ENCODE measurements around the gene AUNIP. TPM values are rescaled to one million over a fixed set of nuclear protein-coding genes. Genes with fewer than 3 reads are reported as not detected.

The AUNIP gene
- total and polyA plus RNA-seq, 2 experiments from 2014 or later: 20.9 to 21.9 TPM

DNA sequence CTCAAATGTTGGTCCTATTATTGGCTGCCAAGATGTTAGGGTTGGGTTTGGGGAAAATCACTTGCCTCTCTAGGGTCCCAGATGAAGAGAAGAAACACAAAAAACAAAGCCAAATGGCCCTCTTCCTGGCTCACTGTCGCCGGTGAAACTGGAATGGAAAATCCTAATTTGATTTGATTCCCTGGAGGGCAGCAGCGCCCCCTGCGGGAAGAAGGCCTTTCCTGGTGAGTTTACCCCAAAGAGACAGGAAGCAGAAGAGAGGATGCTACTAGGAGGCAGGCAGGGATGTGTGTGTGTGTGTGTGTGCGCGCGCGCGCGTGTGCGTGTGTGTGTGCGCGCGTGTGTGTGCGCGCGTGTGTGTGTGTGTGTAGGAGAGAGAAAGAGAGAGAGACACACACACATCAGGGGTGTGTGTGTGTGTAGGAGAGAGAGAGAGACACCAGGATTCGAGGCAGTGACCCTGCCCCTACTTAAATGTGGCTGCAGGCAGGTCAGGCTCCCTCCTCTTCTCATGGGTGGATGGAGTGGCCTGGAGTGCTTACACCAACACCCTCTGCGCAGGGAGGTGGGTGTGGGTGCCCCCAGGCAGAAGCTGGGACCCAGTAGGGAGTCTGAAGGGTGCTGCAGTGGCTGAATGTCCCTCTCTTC lies 62.3 kb downstream of the AUNIP start:
- H3K36me3 ChIP-seq (ENCODE audit: insufficient read depth): no peaks in the 10 kb centered on the region
- Mint-ChIP-seq H3K27ac (peak overlapping the region; percentile 16; the same call in 1 of the 2 replicates), H3K4me3 (peak overlapping the region; percentile 25), H3K4me1 (peaks cover 28% of the 10 kb centered on the region), H3K9me3 (no peaks in the 10 kb centered on the region), H3K36me3 (ENCODE audit: low read depth) (peaks cover 6% of the 10 kb centered on the region; the same call in 1 of the 3 replicates), H3K27me3 (ENCODE audit: insufficient read depth, low read depth, poor library complexity) (peaks cover 18% of the 10 kb centered on the region)
- H3K9me2 ChIP-seq (ENCODE audit: insufficient read depth): no peaks in the 10 kb centered on the region
- ATAC-seq (peak; percentile 48), DNase-seq (ENCODE audit: low spot score) (peak; percentile 95)
- H3K4me3 ChIP-seq: no peak overlapping the region
- peak overlapping the region; percentile 85 for H2AFZ ChIP-seq
- peaks cover 8% of the 10 kb centered on the region; the same call in 1 of the 2 replicates for H3F3A ChIP-seq (replicated peaks; ENCODE audit: low read depth)
- H3K79me2 ChIP-seq (replicated peaks; ENCODE audit: insufficient read depth): 0 out of 2 replicates have a peak, but pooled peaks cover 6% of the 10 kb centered on the region
- TF ChIP-seq, protein P1, sequence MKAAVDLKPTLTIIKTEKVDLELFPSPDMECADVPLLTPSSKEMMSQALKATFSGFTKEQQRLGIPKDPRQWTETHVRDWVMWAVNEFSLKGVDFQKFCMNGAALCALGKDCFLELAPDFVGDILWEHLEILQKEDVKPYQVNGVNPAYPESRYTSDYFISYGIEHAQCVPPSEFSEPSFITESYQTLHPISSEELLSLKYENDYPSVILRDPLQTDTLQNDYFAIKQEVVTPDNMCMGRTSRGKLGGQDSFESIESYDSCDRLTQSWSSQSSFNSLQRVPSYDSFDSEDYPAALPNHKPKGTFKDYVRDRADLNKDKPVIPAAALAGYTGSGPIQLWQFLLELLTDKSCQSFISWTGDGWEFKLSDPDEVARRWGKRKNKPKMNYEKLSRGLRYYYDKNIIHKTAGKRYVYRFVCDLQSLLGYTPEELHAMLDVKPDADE (IDR thresholded peaks at IDR 0.05): 0 out of 2 replicates have a peak, but pooled peaks have one; percentile 38
- TF ChIP-seq NANOG (IDR thresholded peaks at IDR 0.05; ENCODE audit: borderline replicate concordance) (no peak), STAT1 (IDR thresholded peaks at IDR 0.05; ENCODE audit: unreplicated experiment) (no peak), ZNF114 (CRISPR knock-in tag; IDR thresholded peaks at IDR 0.05) (no peak), CREB1 (CRISPR knock-in tag; IDR thresholded peaks at IDR 0.05; ENCODE audit: low read depth) (no peak), EZH2phosphoT487 (IDR thresholded peaks at IDR 0.05; ENCODE audit: unreplicated experiment) (no peak), EZH2 (IDR thresholded peaks at IDR 0.05; ENCODE audit: low read depth, unreplicated experiment) (no peak), ZNF331 (CRISPR knock-in tag; IDR thresholded peaks at IDR 0.05; ENCODE audit: low read depth) (no peak), JUNB (IDR thresholded peaks at IDR 0.05; ENCODE audit: unreplicated experiment) (no peak), POLR2AphosphoS5 (IDR thresholded peaks at IDR 0.05; ENCODE audit: low read depth) (no peak)
- TF ChIP-seq, protein P2, sequence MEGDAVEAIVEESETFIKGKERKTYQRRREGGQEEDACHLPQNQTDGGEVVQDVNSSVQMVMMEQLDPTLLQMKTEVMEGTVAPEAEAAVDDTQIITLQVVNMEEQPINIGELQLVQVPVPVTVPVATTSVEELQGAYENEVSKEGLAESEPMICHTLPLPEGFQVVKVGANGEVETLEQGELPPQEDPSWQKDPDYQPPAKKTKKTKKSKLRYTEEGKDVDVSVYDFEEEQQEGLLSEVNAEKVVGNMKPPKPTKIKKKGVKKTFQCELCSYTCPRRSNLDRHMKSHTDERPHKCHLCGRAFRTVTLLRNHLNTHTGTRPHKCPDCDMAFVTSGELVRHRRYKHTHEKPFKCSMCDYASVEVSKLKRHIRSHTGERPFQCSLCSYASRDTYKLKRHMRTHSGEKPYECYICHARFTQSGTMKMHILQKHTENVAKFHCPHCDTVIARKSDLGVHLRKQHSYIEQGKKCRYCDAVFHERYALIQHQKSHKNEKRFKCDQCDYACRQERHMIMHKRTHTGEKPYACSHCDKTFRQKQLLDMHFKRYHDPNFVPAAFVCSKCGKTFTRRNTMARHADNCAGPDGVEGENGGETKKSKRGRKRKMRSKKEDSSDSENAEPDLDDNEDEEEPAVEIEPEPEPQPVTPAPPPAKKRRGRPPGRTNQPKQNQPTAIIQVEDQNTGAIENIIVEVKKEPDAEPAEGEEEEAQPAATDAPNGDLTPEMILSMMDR (conservative IDR thresholded peaks at IDR 0.05; ENCODE audit: low read depth in 2 of 2): peak; percentile 88 to 93
- TF ChIP-seq, protein P3, sequence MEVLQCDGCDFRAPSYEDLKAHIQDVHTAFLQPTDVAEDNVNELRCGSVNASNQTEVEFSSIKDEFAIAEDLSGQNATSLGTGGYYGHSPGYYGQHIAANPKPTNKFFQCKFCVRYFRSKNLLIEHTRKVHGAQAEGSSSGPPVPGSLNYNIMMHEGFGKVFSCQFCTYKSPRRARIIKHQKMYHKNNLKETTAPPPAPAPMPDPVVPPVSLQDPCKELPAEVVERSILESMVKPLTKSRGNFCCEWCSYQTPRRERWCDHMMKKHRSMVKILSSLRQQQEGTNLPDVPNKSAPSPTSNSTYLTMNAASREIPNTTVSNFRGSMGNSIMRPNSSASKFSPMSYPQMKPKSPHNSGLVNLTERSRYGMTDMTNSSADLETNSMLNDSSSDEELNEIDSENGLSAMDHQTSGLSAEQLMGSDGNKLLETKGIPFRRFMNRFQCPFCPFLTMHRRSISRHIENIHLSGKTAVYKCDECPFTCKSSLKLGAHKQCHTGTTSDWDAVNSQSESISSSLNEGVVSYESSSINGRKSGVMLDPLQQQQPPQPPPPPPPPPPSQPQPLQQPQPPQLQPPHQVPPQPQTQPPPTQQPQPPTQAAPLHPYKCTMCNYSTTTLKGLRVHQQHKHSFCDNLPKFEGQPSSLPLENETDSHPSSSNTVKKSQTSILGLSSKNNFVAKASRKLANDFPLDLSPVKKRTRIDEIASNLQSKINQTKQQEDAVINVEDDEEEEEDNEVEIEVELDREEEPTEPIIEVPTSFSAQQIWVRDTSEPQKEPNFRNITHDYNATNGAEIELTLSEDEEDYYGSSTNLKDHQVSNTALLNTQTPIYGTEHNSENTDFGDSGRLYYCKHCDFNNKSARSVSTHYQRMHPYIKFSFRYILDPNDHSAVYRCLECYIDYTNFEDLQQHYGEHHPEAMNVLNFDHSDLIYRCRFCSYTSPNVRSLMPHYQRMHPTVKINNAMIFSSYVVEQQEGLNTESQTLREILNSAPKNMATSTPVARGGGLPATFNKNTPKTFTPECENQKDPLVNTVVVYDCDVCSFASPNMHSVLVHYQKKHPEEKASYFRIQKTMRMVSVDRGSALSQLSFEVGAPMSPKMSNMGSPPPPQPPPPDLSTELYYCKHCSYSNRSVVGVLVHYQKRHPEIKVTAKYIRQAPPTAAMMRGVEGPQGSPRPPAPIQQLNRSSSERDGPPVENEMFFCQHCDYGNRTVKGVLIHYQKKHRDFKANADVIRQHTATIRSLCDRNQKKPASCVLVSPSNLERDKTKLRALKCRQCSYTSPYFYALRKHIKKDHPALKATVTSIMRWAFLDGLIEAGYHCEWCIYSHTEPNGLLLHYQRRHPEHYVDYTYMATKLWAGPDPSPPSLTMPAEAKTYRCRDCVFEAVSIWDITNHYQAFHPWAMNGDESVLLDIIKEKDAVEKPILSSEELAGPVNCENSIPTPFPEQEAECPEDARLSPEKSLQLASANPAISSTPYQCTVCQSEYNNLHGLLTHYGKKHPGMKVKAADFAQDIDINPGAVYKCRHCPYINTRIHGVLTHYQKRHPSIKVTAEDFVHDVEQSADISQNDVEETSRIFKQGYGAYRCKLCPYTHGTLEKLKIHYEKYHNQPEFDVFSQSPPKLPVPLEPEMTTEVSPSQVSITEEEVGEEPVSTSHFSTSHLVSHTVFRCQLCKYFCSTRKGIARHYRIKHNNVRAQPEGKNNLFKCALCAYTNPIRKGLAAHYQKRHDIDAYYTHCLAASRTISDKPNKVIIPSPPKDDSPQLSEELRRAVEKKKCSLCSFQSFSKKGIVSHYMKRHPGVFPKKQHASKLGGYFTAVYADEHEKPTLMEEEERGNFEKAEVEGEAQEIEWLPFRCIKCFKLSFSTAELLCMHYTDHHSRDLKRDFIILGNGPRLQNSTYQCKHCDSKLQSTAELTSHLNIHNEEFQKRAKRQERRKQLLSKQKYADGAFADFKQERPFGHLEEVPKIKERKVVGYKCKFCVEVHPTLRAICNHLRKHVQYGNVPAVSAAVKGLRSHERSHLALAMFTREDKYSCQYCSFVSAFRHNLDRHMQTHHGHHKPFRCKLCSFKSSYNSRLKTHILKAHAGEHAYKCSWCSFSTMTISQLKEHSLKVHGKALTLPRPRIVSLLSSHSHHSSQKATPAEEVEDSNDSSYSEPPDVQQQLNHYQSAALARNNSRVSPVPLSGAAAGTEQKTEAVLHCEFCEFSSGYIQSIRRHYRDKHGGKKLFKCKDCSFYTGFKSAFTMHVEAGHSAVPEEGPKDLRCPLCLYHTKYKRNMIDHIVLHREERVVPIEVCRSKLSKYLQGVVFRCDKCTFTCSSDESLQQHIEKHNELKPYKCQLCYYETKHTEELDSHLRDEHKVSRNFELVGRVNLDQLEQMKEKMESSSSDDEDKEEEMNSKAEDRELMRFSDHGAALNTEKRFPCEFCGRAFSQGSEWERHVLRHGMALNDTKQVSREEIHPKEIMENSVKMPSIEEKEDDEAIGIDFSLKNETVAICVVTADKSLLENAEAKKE (CRISPR knock-in tag; IDR thresholded peaks at IDR 0.05): no peak
- TF ChIP-seq, protein P4, sequence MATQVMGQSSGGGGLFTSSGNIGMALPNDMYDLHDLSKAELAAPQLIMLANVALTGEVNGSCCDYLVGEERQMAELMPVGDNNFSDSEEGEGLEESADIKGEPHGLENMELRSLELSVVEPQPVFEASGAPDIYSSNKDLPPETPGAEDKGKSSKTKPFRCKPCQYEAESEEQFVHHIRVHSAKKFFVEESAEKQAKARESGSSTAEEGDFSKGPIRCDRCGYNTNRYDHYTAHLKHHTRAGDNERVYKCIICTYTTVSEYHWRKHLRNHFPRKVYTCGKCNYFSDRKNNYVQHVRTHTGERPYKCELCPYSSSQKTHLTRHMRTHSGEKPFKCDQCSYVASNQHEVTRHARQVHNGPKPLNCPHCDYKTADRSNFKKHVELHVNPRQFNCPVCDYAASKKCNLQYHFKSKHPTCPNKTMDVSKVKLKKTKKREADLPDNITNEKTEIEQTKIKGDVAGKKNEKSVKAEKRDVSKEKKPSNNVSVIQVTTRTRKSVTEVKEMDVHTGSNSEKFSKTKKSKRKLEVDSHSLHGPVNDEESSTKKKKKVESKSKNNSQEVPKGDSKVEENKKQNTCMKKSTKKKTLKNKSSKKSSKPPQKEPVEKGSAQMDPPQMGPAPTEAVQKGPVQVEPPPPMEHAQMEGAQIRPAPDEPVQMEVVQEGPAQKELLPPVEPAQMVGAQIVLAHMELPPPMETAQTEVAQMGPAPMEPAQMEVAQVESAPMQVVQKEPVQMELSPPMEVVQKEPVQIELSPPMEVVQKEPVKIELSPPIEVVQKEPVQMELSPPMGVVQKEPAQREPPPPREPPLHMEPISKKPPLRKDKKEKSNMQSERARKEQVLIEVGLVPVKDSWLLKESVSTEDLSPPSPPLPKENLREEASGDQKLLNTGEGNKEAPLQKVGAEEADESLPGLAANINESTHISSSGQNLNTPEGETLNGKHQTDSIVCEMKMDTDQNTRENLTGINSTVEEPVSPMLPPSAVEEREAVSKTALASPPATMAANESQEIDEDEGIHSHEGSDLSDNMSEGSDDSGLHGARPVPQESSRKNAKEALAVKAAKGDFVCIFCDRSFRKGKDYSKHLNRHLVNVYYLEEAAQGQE (IDR thresholded peaks at IDR 0.05; ENCODE audit: unreplicated experiment): no peak
- H3K27me3 ChIP-seq (ENCODE audit: insufficient read depth): no peaks in the 10 kb centered on the region
- H4K20me1 ChIP-seq (replicated peaks; ENCODE audit: insufficient read depth): no peaks in the 10 kb centered on the region; the same call in 1 of the 2 replicates
- H3K27ac ChIP-seq (ENCODE audit: low read depth): peak overlapping the region; percentile 29; the same call in 1 of the 2 replicates
- H3K4me2 ChIP-seq: 0 out of 2 replicates have a peak overlapping the region, but pooled peaks have one; percentile 1
- H3K4me1 ChIP-seq (ENCODE audit: insufficient read depth): peaks cover 3% of the 10 kb centered on the region

Data from GM23338 (cell line).